GM12891 (cell line): ENCODE data around the gene GMDS.

Source experiments
- DNase-seq: peaks from one replicate; pipeline ENCODE4 v3.0.0; 2011; ENCODE audit warnings: low spot score; ENCODE audit not compliant: insufficient read length
- FAIRE-seq: peaks from 2 replicates; lab custom pipeline; 2011; peaks lifted over from hg19 to GRCh38; lab: Jason Lieb, UNC
- PAX5 ChIP-seq: IDR thresholded peaks from 2 replicates; pipeline ENCODE4 v1.6.1; 2011; ENCODE audit warnings: low read length, moderate library complexity, mild to moderate bottlenecking; ENCODE audit not compliant: insufficient read depth, severe bottlenecking
- POLR2A ChIP-seq: IDR thresholded peaks from 2 replicates; pipeline ENCODE4 v1.6.1; 2011; ENCODE audit warnings: low read depth, low read length, control low read depth
- POLR2AphosphoS5 ChIP-seq: IDR thresholded peaks from 2 replicates; pipeline ENCODE4 v1.6.1; 2011; ENCODE audit warnings: low read depth, low read length, control low read depth
- POU2F2 ChIP-seq: IDR thresholded peaks from 2 replicates; pipeline ENCODE4 v1.6.1; 2011; ENCODE audit warnings: low read depth, mild to moderate bottlenecking, control low read depth, low read length, moderate library complexity
- SPI1 ChIP-seq: IDR thresholded peaks from 2 replicates; pipeline ENCODE4 v1.6.1; 2011; ENCODE audit warnings: low read depth, low read length, control low read depth
- TAF1 ChIP-seq: IDR thresholded peaks from 2 replicates; pipeline ENCODE4 v1.6.1; 2011; ENCODE audit warnings: low read depth, low read length, control low read depth

GMDS gene

DNA sequence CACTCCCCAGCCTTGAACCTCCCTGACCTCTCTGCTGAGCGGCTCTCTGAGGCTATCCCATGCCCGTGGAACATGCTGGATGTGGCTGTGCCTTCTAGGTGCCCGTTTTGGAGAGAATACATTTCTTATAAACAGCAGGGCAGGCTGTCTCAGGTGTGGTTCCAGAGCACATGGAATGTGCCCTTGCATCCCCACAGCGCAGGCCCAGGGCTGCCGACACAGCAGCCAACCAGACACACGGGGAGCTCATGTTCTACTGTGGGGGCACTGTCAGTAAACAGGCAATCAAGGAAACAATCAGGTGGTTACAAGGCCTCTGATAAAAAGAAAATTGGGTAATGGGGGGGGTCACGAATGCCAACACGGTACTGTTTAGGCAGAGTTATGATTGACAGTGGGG lies 604.9 kb downstream of the GMDS start:
- DNase-seq (no peak), FAIRE-seq (no peak)
- TF ChIP-seq POU2F2 (no peak), SPI1 (no peak), PAX5 (no peak), POLR2AphosphoS5 (no peak), POLR2A (no peak), TAF1 (no peak)

DNA sequence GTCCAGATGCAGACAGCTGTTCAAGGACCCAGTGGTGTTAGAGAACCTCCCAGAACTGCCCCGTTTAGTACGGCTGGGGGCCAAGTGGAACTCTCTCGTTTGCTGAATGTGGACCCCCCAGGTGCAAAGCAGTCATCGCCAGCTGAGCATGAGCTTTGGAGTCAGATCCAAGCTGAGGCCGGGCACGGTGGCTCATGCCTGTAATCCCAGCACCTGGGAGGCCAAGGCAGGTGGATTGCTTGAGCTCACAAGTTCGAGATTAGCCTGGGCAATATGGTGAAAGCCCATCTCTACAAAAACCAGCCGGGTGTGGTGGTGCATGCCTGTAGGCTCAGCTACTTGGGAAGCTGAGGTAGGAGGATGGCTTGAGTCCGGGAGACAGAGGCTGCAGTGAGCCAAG lies 606.0 kb downstream of the GMDS start:
- FAIRE-seq (no peak), DNase-seq (no peak)
- no peak for TF ChIP-seq POU2F2
- no peak for TF ChIP-seq SPI1
- no peak for TF ChIP-seq PAX5
- no peak for TF ChIP-seq POLR2AphosphoS5
- TF ChIP-seq POLR2A = no peak
- no peak for TF ChIP-seq TAF1

DNA sequence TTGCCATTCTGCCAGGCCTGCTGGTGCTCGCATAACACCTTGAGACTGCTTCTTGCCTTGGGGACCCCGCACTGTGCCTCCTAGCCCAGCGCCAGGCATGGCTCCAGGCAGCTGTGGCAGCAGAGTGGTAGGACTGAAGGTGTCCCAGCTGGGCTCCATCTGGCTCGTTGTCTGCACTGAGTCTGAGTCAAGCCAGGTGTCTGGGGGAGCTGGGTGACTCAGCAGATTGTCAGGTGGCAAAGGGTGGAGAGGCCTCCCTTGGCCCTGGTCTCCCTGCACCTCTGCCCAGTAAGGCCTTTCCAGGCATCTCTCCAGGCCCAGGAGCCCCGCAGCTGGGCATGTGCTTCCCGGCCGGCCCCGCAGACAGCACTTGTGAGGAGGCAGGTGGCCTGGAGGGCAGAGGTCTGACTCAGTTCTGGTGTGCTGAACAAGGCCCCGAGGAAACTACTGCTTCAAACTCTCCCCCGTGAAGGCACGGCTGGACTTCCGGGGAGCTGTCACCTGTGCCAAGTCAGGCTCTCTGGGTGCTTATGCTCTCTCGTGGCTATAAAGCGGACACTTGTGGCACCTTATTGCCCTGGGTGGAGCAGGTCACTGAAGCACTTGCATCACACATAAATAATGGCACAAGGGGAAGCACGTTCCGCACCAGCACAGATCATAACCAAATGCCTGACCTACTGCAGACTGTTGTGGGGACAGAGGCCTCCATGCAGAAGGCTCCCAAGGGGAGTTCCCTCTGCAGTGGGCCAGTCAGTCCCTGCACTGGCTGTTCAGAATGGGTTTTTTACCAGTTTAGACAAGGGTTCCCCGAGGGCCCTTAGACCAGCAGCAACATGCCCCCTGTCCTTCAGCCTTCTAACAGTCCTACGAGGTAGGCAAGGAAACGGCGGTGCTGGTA lies 608.2 kb downstream of the GMDS start:
- TF ChIP-seq POLR2A = no peak
- no peak for TF ChIP-seq SPI1
- no peak for TF ChIP-seq TAF1
- TF ChIP-seq POU2F2 = no peak
- no peak for TF ChIP-seq POLR2AphosphoS5
- TF ChIP-seq PAX5 = no peak
- DNase-seq (no peak), FAIRE-seq (no peak)

DNA sequence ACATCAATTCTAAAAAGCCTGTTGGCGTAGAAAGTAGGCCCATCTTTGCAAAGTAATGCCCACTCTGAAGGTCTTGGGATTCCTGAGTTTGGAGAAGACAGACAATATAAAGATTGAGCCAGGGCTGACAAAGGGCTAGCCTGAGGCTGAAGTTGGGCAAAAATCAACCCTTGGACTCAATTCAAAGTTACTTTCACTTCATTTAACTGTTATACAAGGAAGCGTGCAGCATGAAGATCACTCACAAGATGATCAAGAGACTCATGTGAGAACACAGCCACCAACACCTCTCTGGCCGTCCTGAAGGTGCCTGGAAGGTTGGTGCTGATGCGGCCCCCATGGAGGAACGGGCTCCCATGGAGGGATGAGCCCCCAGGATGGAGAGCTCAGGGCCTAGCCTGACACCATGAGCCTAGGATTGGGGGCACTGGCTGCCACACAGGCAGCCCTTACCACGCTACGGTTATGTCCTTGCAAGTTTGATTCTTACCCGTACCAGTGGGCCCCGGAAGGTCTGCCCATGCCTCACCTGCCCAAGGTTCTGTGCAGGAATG lies 609.1 kb downstream of the GMDS start:
- FAIRE-seq = no peak
- DNase-seq = no peak
- TF ChIP-seq PAX5 = no peak
- no peak for TF ChIP-seq POLR2A
- no peak for TF ChIP-seq POU2F2
- TF ChIP-seq TAF1 = no peak
- no peak for TF ChIP-seq SPI1
- TF ChIP-seq POLR2AphosphoS5 = no peak

DNA sequence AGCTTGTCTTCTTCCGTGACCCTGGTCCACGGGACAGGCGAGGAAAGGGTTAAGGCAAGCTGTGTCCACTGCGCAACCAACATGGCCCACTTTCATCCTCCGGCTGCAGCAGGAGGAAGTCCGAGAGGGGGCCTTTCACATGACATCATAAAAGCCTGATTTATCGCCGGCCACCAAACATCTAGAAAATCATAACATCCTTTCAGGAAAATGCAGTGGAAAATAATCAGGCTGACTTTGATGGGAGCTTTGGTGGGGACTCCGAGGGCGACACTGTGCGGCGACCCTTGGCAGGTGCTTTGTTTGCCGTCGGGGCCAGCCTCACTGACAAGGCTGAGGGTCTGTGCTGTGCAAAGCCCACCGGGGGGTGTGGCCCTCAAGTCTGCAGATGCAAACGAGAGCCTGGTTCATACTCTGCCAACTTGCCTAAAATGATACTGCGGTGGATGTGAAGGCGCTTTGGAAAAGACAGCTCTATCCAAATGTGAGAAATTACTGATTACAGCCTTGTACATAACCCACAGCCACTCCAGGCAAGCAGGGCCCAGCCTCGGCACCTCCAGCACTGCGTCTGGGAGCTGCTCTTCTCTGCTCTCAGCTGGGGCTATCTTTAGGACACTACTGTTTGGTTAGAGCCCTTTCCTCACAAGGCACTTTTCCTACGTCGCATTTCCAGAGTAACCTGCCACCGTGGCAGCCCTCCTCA lies 609.9 kb downstream of the GMDS start:
- TF ChIP-seq PAX5 (no peak), TAF1 (no peak), POU2F2 (no peak), POLR2AphosphoS5 (no peak), POLR2A (no peak), SPI1 (no peak)
- no peak for DNase-seq
- FAIRE-seq = no peak

DNA sequence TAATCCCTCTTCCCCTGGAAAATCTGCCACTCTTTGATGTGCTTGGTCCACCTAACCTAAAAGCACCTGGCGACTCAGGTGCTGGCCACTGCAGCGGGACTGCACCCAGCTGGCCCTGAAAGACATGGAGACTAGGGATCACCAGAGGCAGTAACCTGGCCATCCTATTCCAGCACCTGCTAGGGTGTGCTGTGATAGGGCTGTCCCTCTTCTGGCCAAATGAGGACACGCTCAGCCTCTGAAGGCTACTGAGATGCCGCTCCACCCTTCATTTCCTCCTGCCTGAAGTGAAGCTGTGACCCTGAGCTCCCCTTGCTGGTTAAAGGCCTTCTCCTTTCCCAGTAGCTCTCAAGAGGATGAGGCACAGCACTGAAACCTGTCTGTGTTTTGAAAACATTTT lies 611.3 kb downstream of the GMDS start:
- DNase-seq (no peak), FAIRE-seq (no peak)
- no peak for TF ChIP-seq PAX5
- no peak for TF ChIP-seq SPI1
- TF ChIP-seq POU2F2 = no peak
- no peak for TF ChIP-seq TAF1
- TF ChIP-seq POLR2AphosphoS5 = no peak
- TF ChIP-seq POLR2A = no peak

DNA sequence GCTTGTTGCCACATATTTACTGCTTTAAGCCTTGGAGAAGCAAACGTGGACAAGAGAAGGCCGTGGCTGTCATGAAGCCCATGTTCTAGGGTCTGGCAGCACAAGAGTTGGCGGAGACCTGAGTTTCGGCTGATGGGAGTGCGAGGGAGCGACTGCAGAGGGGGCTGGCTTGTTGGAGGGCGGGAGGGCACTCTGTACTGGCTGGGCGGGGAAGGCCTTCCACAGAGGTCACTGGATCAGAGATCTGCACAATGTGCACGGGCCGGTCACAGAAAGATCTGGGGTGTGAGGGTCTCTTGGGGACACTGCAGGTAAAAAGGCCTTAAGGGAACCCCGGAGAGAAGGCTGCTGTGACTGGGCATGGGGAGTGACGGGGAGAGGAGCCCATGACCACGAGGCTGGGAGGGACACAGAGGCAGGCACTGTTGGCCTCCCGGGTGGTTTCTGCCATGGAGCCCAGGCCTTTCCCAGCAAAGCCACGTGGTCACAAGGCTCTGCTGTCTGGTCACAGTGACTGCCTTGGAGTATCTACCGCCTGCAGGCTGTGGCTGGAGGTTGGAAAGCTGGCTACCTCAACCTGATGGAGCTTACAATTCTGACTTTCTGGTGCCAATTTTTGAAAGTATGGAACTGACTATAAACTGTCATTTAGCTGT lies 611.9 kb downstream of the GMDS start:
- FAIRE-seq (no peak), DNase-seq (no peak)
- no peak for TF ChIP-seq PAX5
- TF ChIP-seq POU2F2 = no peak
- TF ChIP-seq POLR2AphosphoS5 = no peak
- no peak for TF ChIP-seq TAF1
- no peak for TF ChIP-seq POLR2A

DNA sequence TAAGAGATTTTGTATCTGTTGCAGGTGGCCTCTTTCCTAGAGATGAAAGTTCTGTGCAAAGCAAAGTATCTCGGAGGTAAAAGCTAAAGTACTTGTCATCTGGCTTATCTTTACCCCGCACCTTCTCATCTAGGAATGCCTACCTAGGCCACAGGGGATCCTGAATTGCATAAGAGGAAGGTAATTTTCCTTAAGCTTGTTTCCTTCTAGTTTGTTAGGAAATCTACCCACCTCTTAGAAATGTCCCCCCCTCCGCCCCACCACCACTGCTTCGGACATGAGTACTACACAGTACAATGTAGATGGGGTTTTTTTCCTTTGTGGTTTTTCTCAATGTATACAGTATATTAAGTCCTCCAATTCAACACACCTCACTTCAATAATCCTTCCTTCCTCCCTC lies 614.2 kb downstream of the GMDS start:
- no peak for FAIRE-seq
- DNase-seq = no peak
- TF ChIP-seq TAF1 (no peak), SPI1 (no peak), POU2F2 (no peak), POLR2AphosphoS5 (no peak), POLR2A (no peak), PAX5 (no peak)

DNA sequence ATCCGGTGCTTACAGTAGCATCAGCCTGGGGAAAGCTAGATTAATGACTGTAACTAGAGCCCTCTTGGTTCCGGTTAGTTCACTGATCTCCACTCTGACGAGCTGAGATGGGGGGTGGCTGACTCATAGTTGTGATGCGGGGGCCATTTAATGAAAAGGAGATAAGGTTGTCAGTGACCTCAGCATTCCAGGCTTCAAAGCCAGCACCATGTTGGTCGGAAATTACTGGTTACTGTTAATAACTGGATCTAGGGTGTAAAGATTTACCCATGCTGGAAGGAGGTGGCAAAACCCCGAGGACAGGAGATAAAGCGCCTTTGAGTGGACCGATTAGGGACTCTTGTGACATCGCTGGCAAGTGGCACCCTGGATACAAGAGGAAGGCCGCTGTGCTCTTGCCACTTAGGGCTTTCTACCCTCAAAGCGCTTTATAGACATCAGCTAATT lies 614.6 kb downstream of the GMDS start:
- TF ChIP-seq PAX5 (no peak), TAF1 (no peak), SPI1 (no peak), POU2F2 (no peak), POLR2AphosphoS5 (no peak), POLR2A (no peak)
- DNase-seq (no peak), FAIRE-seq (no peak)

DNA sequence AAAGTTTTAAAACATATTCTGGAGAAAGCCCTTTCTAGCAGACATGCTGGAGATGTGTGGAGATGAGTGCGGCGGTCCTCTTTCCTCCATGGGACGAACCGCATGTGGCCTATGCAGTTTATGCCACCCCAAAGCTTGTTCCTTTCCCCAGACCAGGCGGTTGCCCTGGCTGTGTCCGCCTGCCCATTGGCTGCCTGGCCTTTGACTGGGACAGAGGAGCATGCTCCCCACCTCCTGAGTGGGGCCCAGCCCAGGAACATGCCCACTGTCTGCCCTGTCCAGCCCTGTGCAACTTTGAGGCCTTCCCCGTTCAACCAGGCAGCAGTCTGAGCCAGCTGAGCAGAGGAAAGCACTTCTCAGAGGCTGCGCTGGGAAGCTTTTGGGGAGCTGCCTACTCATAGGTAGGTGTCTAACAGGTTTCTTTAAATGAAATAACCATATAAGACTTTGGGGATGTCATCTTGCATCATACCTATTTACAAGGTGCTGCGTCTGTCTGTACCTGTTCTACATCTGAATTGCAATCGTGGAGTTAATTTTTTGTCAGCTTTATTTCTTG lies 615.1 kb downstream of the GMDS start:
- TF ChIP-seq POU2F2 (no peak), SPI1 (no peak), PAX5 (no peak), POLR2A (no peak), POLR2AphosphoS5 (no peak), TAF1 (no peak)
- FAIRE-seq (no peak), DNase-seq (no peak)
